SW480 (cell line): ENCODE data around the gene FOXO3B.
"Not testable (repeated sequence)": the region's sequence is repeated elsewhere in the genome, so short reads cannot be mapped to it uniquely, and the experiment has no call there.

Experiments
- DNase-seq: peaks from one replicate; pipeline ENCODE4 v3.0.0-alpha.2; 2016; ENCODE audit warnings: low spot score

The FOXO3B gene

DNA sequence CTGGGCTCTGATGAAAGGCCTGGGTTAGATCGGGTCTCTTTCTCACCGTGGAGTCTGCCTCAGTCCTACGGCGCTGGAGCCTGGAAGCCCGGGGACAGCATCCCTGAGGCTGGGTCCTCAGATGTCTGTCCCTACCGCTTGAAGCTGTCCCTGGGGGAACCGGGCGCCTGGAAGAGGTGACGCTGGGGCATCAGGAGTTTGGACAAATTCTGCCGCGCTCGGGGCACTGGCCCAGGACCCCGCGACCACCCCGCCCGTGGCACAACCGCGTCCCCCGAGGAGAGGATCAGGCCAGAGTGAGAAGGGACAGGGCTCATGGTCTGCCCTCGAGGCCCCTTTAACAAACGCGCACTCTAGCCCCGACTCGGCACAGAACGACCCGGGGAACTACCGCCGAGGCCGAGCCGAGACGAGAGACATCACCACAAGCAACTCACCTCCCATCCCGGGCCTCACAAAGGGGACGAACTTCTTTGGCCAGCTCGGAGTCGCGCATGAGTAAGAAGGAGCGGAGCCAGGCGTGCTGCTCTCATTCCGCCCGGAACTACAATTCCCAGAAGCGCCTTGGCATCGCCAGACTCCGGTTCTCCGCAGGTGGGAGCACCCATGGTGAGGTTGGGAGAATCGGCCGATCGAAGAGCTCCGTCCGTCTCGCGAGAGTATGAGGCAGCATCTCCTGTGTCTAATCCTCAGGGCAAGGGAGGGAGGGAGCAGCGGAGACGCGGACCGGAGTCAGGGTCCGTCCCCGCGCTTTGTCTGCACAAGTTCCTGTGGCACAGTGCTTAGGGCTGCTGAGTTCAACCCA lies at the start of gene FOXO3B:
TSS of gene FOXO3B (minus strand) at position 548 of the 805 bp plus-strand sequence. CDS start 663 bp downstream, outside the sequence.
- DNase-seq: peak; percentile 92

DNA sequence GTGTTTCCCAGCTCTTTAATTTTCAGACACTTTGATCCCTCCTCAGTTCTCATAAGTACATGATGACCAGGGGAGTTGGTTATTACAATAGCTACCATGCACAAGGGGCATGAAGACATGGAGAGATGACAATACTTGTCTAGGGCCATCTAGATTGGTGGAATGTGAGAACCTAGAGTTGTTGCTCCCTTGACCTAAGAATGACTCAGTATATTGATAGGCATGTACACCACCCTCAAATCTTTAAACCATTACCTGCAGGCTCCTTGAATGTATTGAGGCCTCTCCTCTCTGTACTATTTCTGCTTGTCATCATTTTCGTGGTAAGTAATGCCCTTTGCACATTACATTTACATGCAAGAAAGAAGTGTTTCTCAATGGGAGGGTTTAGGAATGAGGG lies 41.4 kb upstream of the FOXO3B start:
- peak; percentile 1 for DNase-seq

DNA sequence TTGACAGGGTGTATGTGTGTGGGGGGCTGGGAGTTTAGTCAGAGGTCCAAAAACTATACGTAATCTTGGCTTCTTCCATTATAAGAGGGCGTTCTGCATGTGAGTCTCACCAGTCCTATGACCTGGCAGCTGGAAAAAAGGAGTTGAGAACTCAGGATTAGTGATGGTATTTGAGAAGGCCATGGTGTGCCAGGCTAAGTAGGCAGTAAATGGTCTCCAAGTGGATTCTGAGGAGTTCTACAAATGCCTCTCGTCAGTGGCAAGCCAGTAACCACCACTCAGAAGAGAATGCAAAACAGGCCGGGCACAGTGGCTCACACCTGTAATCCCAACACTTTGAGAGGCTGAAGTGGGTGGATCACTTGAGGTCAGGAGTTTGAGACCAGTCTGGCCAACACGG lies 40.5 kb upstream of the FOXO3B start:
- DNase-seq: not testable (repeated sequence)

DNA sequence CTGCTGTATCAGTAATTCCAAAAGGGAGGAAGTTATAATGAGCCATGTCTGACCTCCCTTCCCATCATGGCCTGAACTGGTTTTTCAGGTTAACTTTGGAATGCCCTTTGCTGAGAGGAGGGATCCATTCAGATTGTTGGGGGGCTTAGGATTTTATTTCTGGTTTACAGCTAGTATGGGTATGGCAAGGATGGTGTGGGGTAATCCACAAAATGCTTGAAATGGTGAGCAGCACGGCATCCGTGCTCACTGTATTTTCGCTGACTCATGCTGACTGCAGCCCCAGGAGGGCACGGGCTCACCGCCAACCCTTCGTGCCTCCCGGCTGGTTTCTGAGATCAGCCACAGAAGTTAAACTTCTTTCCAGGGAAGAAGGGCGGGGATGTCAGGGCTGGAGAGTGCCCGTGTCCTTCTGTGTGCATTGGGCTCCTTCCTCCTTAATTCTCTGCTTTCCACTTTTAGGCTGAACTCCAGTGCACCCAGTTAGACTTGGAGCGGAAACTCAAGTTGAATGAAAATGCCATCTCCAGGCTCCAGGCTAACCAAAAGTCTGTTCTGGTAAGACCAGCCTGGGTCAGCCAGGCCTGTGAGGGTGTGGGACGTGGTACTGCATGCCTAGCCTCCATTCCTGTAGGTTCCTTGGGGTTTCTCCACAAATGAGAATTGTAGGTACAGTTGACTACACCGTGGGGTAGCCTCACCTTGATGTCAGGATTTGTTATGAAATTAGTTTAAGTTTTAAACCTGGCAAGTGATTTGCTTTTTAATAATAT lies 39.8 kb upstream of the FOXO3B start:
- not testable (repeated sequence) for DNase-seq

DNA sequence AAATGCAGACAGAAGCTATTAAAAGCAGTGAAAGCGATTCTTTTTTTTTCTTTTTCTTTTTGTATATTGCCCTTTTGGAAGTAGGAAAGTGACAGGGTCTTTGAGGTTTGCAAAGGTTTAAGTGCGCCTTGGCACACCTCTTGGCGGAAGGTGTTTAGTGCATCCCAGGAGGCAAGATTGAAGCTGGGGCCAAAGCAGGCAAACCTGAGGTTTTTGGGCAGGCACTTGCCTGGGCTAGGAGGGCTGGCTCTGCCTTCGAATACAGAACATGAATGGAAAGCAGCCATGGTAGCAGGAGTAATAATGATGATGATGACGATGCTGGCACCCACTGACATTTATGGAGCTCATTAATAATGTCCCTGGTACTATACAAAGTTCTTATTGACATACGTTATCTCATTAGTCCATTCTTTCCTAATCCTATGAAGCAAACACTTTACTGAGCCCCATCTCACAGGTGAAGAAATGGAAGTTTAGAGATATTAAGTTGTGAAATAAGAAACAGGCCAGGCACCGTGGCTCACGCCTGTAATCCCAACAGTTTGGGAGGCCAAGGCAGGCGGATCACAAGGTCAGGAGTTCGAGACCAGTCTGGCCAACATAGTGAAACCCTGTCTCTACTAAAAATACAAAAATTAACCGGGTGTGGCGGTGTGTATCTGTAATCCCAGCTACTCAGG lies 37.5 kb upstream of the FOXO3B start:
- not testable (repeated sequence) for DNase-seq

DNA sequence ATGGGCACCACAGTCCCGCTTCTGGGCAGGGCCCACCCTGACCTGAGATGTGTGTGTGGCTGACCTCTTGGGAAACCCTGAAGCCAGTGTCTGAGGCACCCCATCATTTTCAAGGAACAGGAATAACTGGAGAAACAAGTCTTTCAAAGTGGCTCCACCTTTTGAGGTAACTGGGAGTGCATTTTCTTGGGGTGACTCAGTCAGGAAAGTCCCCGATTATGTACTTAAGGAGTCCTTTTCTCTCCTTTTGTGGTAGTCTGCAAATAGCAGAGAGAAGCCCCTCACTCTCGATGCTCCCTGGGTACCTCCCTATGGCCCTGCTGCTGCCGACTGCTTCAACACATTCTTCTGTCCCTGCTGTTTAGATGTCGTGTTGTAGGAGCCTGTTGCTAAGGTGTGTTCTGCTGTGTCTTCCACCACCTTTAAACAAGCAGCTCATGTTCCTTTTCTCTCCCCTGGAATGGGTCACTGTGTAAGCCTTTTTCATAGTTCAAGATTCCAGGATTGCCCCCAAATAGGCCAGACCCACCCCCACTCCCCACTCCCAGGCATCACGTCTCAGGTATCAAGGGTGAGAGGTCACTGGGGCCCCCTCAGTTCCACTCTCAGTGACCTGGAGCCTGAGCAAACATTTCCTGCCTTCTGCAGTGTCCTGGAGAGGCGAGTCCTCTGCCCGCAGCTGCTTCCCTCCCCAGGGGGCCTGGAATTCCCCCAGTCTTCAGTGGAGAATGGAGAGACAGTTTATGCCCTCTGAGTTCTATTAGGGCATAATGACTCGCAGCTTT lies 36.7 kb upstream of the FOXO3B start:
- peak; percentile 20 for DNase-seq

DNA sequence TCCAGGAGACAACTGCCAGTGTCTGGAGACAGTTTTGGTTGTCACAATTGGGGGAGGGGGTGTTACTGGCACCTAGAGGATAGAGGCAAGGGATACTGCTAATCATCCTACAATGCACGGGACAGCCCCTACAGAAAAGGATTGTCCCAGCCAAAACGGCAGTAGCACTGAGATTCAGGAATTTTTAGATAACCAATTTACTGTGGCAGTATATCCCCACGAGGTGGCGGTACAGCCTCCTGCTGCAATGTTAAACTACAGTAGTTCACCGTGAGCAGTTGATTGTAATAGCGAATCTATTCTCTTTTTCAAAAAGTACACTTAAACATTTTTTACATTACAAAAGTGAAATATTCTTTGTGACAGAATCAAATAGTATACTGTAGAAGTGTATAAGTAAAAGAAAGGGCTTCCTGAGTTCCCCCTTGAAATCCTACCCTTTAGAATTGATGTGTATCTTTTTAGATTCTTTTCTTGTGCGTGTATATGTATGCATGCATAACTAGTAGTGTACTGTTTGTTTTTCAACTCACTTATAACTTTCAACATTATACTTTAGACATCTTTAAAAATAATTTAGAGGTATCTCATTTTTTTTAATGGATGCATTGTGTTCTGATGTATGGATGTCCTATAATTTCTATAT lies 30.4 kb upstream of the FOXO3B start:
- peak; percentile 25 for DNase-seq

DNA sequence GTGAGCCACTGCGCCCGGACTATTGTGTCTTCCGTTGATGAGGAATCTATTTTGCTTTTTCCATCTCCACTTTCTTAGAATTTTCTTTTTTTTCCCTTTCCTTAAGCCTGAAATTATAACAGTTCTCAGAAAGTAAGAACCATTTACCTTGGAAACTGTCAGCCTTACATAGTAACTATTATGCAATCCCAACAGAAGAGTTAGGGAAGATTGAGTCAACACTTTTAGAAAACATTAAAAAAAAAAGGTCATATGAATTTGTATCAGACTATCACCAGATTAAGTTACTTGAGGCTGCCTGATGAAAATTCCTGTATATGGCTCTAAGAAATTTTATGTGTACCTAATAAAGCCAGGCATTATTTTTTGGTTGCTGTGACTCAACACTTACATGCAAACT lies 26.1 kb upstream of the FOXO3B start:
- DNase-seq: not testable (repeated sequence)

DNA sequence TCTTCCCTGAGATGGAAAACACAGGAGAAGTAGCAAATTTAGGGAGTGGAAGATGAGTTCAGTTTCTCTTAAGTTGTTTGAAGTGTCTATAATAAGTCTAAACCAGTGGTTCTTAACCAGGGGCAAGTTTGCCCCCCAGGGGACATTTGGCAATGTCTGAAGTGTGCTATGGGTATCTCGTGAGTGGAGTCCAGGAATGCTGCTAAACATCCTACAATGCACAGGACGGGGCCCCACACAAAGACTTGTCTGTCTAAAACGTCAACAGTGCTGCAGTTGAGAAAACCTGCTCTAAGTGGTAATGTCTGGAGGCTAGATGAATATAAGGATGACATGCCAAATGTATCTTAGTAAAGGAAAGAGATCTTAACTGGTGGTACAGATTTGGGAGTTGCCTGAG lies 23.8 kb upstream of the FOXO3B start:
- DNase-seq: not testable (repeated sequence)

DNA sequence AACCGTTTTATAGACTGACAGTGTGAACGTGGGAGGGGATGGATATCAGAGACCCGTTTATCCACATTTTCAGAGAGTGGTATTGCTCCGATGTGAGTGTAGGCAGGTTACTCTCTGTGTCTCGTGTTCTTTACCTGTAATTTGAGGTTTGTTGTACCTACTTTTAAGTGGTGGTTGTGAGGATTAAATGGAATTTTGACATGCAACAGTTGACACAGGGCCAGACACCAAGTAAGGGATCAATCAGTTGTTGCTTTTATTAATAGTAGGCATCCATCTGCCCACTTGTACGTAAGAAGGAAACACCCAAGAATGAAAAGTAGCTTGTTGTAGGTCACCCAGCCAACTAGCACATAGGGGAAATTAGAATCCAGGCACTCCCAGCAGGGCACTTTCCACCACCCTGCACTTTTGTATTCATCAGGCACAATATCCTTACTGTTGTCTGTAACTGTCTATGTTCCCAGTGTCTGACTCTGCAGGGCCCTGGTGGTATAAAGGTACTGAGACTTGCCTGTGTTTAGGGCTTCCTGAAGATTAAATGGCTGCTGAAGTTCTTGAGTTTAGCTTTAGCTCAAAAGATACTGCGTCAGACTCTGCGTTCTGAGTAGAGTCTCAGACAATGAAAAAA lies 16.5 kb upstream of the FOXO3B start:
- not testable (repeated sequence) for DNase-seq

DNA sequence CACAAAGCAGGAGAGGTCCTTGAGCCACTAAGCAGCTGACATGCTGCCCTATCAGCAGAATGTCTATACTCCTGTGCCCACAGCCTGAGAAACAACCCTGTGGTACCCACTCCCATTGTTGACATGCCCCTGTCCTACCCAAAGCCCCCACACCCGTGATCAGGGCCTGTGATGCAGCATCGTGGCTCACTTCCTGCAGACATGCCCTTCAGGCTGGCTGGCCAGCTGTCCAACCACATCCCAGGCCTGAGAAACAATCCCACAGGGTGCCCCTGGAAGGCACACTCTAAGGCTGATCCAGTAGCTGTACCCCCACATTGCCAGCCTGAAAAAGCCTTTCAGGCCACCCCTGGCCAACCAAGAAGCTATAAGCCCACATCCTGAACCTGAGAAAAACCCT lies 13.0 kb upstream of the FOXO3B start:
- DNase-seq: not testable (repeated sequence)

DNA sequence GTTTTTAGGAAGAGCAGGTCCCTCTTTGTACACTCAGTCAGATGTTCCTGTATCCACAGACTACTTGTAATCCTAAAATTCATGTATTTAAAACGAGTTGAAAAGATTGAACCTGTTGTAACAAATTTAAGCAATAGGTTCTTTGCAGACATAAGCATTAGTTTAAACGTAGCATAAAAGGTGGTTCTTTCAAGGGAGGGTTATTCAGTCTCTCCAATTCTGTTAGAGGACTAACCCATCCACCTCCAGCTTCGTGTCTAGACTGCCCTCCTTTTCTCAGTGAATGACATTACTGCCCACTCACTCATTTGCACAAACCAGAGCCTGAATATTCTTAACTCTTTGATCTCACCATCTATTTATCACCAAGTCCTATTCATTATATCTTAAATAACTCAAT lies 554 bp upstream of the FOXO3B start:
- not testable (repeated sequence) for DNase-seq

DNA sequence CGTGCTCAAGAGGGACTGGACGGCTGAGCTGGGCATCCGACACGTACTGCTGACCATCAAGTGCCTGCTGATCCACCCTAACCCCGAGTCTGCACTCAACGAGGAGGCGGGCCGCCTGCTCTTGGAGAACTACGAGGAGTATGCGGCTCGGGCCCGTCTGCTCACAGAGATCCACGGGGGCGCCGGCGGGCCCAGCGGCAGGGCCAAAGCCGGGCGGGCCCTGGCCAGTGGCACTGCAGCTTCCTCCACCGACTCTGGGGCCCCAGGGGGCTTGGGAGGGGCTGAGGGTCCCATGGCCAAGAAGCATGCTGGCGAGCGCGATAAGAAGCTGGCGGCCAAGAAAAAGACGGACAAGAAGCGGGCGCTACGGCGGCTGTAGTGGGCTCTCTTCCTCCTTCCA lies 4.7 kb downstream of the FOXO3B start:
- DNase-seq: not testable (repeated sequence)

DNA sequence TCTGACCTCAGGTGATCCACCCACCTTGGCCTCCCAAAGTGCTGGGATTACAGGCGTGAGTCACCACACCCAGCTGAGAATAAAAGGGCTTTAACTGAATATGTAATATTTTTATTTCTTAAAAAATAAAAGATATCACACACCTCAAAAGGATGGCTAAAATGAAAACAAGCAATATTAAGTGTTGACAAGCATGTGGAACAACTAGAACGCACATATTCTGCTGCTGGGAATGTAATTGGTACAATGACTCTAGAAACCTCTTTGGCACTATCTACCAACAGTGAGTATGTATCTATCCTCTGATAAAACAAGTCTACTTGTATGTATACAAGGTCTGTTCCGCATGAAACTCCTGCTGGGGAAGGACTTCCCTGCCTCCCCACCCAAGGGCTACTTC lies 5.2 kb downstream of the FOXO3B start:
- DNase-seq: not testable (repeated sequence)

DNA sequence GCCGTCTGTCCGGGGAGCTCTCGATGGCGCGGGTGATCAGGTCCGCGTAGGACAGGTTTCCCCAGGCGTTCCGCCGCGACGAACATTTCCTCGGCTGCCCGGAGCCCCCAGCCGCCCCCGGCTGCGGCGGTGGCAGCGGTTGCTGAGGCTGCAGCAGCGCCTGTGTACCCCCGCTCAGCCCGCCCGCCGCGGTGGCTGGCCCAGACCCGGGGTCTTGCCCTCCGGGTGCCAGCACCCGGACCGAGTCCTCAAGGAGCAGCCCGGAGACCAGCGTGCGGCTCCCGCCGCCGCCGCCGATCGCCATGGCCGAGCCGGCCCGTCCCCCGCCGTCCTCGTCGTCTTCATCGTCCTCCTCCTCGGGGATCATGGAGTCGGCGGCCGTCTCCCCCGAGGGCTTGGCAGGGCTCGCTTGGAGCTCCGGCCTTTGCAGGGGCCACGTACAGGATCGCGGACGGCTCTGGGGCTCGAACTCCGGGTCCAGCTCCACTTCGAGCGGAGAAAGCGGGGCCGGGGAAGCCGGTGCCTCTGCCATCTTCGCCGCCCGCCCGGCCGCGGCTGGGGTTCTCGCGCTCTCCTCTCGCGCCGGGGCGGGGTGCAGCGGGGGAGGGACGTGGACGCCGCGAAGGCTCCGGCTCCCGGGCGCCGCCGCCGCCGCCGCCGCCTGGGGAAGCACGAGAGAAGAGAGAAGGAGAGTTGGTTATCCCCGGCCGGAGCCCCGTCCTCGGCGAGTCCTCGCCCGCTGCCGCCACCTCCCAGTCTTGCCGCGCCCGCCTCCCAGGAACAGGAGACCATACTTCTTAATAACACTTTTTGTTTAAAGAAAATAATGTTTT lies 9.5 kb downstream of the FOXO3B start:
- DNase-seq: not testable (repeated sequence)

DNA sequence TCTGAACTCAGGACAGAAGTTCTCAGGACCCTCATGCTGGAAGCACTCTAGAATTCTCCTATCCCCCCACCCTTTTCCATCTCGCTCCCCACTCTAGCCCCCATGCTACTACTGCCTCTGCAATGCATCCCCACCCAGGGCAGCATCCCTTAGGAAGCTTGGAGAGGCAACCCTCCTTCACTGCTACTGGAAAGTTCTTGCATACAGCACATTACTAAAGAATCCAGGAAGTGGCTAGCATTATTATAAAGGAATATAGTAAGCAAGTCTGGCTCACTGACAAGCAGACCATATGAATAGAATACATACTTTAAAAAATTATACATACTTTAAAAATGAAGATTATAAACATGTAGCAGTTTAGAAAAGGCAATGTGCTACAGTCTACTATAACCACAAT lies 13.5 kb downstream of the FOXO3B start:
- DNase-seq: not testable (repeated sequence)

DNA sequence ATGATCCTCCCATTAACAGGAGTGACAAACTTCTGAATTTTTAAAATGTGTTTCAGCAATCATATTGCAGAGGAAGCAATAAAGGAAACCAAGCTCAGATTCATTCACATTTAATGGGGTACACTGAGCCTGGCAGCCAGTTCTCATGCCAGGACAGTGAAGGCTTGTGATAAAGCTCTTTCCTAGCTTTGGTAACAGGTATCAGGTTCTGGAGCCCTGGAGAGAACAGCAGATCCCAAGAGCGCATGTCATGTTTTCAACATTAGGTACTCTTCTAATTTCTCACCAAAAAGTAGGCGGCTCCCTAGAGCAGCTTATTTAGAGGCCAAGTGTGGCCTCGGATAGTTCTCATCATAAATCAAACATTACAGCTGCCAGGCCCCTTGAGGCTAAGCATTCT lies 14.6 kb downstream of the FOXO3B start:
- not testable (repeated sequence) for DNase-seq

DNA sequence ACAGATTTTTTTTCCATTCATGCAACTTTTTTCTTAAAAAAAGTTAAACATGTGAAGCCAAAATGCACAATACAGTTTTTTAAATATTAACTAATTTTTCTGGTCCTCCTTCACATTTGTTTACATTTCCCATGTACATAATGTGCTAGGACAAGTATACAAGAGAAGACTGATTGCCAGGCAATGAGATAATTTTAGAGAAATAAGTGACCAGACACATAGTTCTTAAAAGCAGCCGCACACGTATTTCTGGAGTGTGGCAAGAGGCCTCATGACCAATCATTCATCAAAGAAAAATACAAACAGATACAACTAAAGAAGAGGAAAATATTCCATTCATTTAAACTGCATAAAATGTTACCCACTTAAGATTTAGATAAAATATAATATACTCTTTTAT lies 15.8 kb downstream of the FOXO3B start:
- DNase-seq: not testable (repeated sequence)

DNA sequence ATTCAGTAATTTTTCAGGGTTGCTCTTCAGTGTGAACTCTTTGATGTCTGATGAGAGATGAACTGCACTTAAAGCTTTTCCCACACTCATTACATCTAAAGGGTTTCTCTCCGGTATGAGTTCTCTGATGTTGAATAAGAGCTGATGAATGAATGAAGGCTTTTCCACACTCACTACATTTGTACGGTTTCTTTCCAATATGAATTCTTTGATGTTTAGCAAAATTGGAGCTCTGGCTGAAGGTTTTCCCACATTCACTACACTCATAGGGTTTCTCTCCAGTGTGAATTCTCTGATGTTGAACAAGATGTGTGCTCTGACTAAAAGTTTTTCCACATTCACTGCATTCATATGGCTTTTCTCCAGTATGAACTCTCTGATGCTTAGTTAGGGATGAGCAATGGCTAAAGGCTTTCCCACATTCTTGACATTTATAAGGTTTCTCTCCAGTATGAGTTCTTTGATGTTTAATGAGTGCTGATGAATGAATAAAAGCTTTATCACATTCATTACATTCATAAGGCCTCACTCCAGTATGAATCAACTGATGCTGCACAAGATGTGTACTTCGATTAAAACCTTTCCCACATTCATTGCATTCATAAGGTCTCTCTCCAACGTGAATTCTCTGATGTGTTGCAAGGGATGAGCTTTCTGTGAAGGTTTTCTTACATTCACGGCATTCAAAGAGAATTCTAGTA lies 20.0 kb downstream of the FOXO3B start:
- DNase-seq: not testable (repeated sequence)
